ENCODE measurements around the gene CC2D2B.
"Not testable (repeated sequence)": the region's sequence is repeated elsewhere in the genome, so short reads cannot be mapped to it uniquely, and the experiment has no call there.

Gene CC2D2B

GRCh38 chr10:95907456-95908253, at the start of gene CC2D2B:
TSS of gene CC2D2B (plus strand) at chr10:95907975. CDS start at chr10:95911324, 3,349 bp downstream.
- DNase-seq: peak; percentile 68

GRCh38 chr10:95860166-95860940, 47.4 kb upstream of the CC2D2B start:
- no peak for DNase-seq

- no peak for DNase-seq
Measured at GRCh38 chr10:95861386-95861785, 46.4 kb upstream of the CC2D2B start.

- DNase-seq: no peak
Measured at GRCh38 chr10:95864906-95865813, 42.6 kb upstream of the CC2D2B start.

GRCh38 chr10:95865814-95866466, 41.8 kb upstream of the CC2D2B start:
- DNase-seq: no peak

GRCh38 chr10:95866467-95866842, 41.3 kb upstream of the CC2D2B start:
- DNase-seq: no peak

- no peak for DNase-seq
Measured at GRCh38 chr10:95867866-95868265, 39.9 kb upstream of the CC2D2B start.

GRCh38 chr10:95872158-95872711, 35.5 kb upstream of the CC2D2B start:
- DNase-seq: no peak

GRCh38 chr10:95873139-95873538, 34.6 kb upstream of the CC2D2B start:
- no peak for DNase-seq

GRCh38 chr10:95873651-95874050, 34.1 kb upstream of the CC2D2B start:
- DNase-seq: no peak

- not testable (repeated sequence) for DNase-seq
Measured at GRCh38 chr10:95874783-95875182, 33.0 kb upstream of the CC2D2B start.

GRCh38 chr10:95876756-95877155, 31.0 kb upstream of the CC2D2B start:
- no peak for DNase-seq

- no peak for DNase-seq
Measured at GRCh38 chr10:95877881-95878280, 29.9 kb upstream of the CC2D2B start.

GRCh38 chr10:95880704-95881103, 27.1 kb upstream of the CC2D2B start:
- DNase-seq: no peak

GRCh38 chr10:95881316-95881715, 26.5 kb upstream of the CC2D2B start:
- no peak for DNase-seq

GRCh38 chr10:95889830-95890229, 17.9 kb upstream of the CC2D2B start:
- DNase-seq: no peak

GRCh38 chr10:95896071-95896850, 11.5 kb upstream of the CC2D2B start:
- DNase-seq: no peak

GRCh38 chr10:95905897-95906580, 1.7 kb upstream of the CC2D2B start:
- DNase-seq: not testable (repeated sequence)

GRCh38 chr10:95906677-95907455, 909 bp upstream of the CC2D2B start:
- peak; percentile 29 for DNase-seq

- DNase-seq: no peak
Measured at GRCh38 chr10:95908450-95908849, 675 bp downstream of the CC2D2B start.
